Neural cell (in vitro differentiated cells): ENCODE data around the gene SLCO3A1. TPM values are rescaled to one million over a fixed set of nuclear protein-coding genes. Genes with fewer than 3 reads are reported as not detected.

ENCODE experiments used
- H2AFZ ChIP-seq: fragments of 200-600, 300-800 bp; sonication (generic), shearing (Covaris generic); 2 replicates; pipeline ENCODE4 v1.6.0; 2014; ENCODE audit warnings: low read depth, mild to moderate bottlenecking, antibody characterized with exemption, low read length, moderate library complexity
- H3F3A ChIP-seq: fragments of 200-600 bp; shearing (Covaris generic); 2 replicates; pipeline ENCODE4 v1.6.1; 2016; ENCODE audit warnings: mild to moderate bottlenecking, moderate library complexity, mixed read lengths, antibody characterized with exemption, low read length; ENCODE audit not compliant: insufficient read depth, poor library complexity, severe bottlenecking
- H3K27ac ChIP-seq: fragments of 200-600, 300-800 bp; sonication (generic), shearing (Covaris generic); 2 replicates; pipeline ENCODE4 v1.5.1; 2014; ENCODE audit warnings: mild to moderate bottlenecking, low read length, moderate library complexity
- H3K27me3 ChIP-seq: fragments of 300-800, 200-600 bp; sonication (generic), shearing (Covaris generic); 2 replicates; pipeline ENCODE4 v1.6.0; 2014; ENCODE audit warnings: mild to moderate bottlenecking, low read depth, low read length, moderate library complexity; ENCODE audit not compliant: insufficient read depth
- H3K36me3 ChIP-seq: fragments of 300-800, 200-600 bp; sonication (generic), shearing (Covaris generic); 2 replicates; pipeline ENCODE4 v1.5.1; 2014; ENCODE audit warnings: mild to moderate bottlenecking, antibody characterized with exemption, low read length, moderate library complexity; ENCODE audit not compliant: insufficient read depth
- H3K4me2 ChIP-seq: fragments of 300-800, 200-600 bp; sonication (generic), shearing (Covaris generic); 2 replicates; pipeline ENCODE4 v1.6.0; 2014; ENCODE audit warnings: mild to moderate bottlenecking, low read length
- H3K4me3 ChIP-seq: fragments of 300-800, 200-600 bp; sonication (generic), shearing (Covaris generic); 2 replicates; pipeline ENCODE4 v1.5.1; 2014; ENCODE audit warnings: mild to moderate bottlenecking, low read length, moderate library complexity
- H3K79me2 ChIP-seq: fragments of 200-600 bp; shearing (Covaris generic); replicated peaks from 2 replicates; pipeline ENCODE4 v1.6.0; 2014; ENCODE audit warnings: mild to moderate bottlenecking, low read length, moderate library complexity; ENCODE audit not compliant: insufficient read depth
- H3K9ac ChIP-seq: fragments of 300-800, 200-600 bp; sonication (generic), shearing (Covaris generic); 2 replicates; pipeline ENCODE4 v1.6.1; 2016; ENCODE audit warnings: mild to moderate bottlenecking, low read length, mixed read lengths
- H3K9me2 ChIP-seq: fragments of 200-600 bp; shearing (Covaris generic); 2 replicates; pipeline ENCODE4 v1.6.1; 2016; ENCODE audit warnings: mild to moderate bottlenecking, low read length, mixed read lengths; ENCODE audit not compliant: insufficient read depth
- H3K9me3 ChIP-seq: fragments of 200-600, 300-800 bp; sonication (generic), shearing (Covaris generic); 2 replicates; pipeline ENCODE4 v1.6.1; 2016; ENCODE audit warnings: mild to moderate bottlenecking, mixed run types, low read length, moderate library complexity, mixed read lengths
- H4K20me1 ChIP-seq: fragments of 200-600 bp; shearing (Covaris generic); 2 replicates; pipeline ENCODE4 v1.6.1; 2016; ENCODE audit warnings: mild to moderate bottlenecking, mixed run types; ENCODE audit not compliant: insufficient read depth
- CTCF ChIP-seq: fragments of 450-650 bp; IDR thresholded peaks from 2 replicates; pipeline ENCODE4 v1.5.1; 2014; ENCODE audit warnings: antibody characterized with exemption, mild to moderate bottlenecking, moderate library complexity; ENCODE audit not compliant: poor library complexity, severe bottlenecking
- EP300 ChIP-seq: fragments of 450-650 bp; conservative IDR thresholded peaks from 2 replicates; pipeline ENCODE4 v1.6.1; 2014; ENCODE audit warnings: antibody characterized with exemption, mild to moderate bottlenecking, moderate library complexity; ENCODE audit not compliant: poor library complexity, severe bottlenecking
- EZH2 ChIP-seq: fragments of 200-600, 300-800 bp; shearing (Covaris generic), sonication (generic); IDR thresholded peaks from 2 replicates; pipeline ENCODE4 v1.6.1; 2014; ENCODE audit warnings: antibody characterized with exemption, low read length, borderline replicate concordance, mild to moderate bottlenecking; ENCODE audit not compliant: insufficient read depth, poor library complexity, severe bottlenecking
- MXI1 ChIP-seq: fragments of 450-650 bp; conservative IDR thresholded peaks from 2 replicates; pipeline ENCODE4 v1.6.1; 2014; ENCODE audit warnings: antibody characterized with exemption, mild to moderate bottlenecking; ENCODE audit not compliant: poor library complexity, severe bottlenecking
- POLR2AphosphoS5 ChIP-seq: IDR thresholded peaks from 2 replicates; pipeline ENCODE4 v1.6.1; 2012
- RAD21 ChIP-seq: fragments of 450-650 bp; conservative IDR thresholded peaks from 2 replicates; pipeline ENCODE4 v1.6.1; 2014; ENCODE audit warnings: antibody characterized with exemption, mild to moderate bottlenecking, moderate library complexity
- REST ChIP-seq: IDR thresholded peaks from 2 replicates; pipeline ENCODE4 v1.6.1; 2012; ENCODE audit warnings: borderline replicate concordance
- SMC3 ChIP-seq: fragments of 450-650 bp; conservative IDR thresholded peaks from 2 replicates; pipeline ENCODE4 v1.6.1; 2014; ENCODE audit warnings: antibody characterized with exemption, mild to moderate bottlenecking, moderate library complexity; ENCODE audit not compliant: poor library complexity
- TAF1 ChIP-seq: IDR thresholded peaks from 2 replicates; pipeline ENCODE4 v1.6.1; 2012; ENCODE audit warnings: low read depth
- polyA plus RNA-seq: library from polyadenylated mRNA; depleted of rRNA; stranded (reverse); fragments of >200 nt; gene quantifications from 2 replicates; pipeline ENCODE4 v1.2.3, GENCODE V29; 2014

Gene SLCO3A1
- polyA plus RNA-seq, 1 donor from 2014 or later, result 14.2 TPM

- TF ChIP-seq MXI1 (no peak), RAD21 (no peak), EP300 (no peak), CTCF (no peak), SMC3 (no peak), EZH2 (no peak), REST (no peak), POLR2AphosphoS5 (no peak), TAF1 (no peak)
- no peak overlapping the region for H3K9ac ChIP-seq
Measured at GRCh38 chr15:91967935-91968606, 114.6 kb downstream of the SLCO3A1 start.

GRCh38 chr15:91968610-91969009 is 115.1 kb downstream of the SLCO3A1 start:
- no peak overlapping the region for H3K9ac ChIP-seq

More at GRCh38 chr15:91967935-91968606, 114.6 kb downstream of the SLCO3A1 start:
- Histone ChIP-seq H3F3A (no peaks in the 10 kb centered on the region), H3K9me2 (no peaks in the 10 kb centered on the region), H3K4me2 (no peak overlapping the region), H4K20me1 (no peaks in the 10 kb centered on the region), H3K27ac (no peak overlapping the region), H3K9me3 (no peaks in the 10 kb centered on the region), H3K79me2 (peaks cover 8% of the 10 kb centered on the region), H3K27me3 (no peaks in the 10 kb centered on the region), H3K4me3 (no peak overlapping the region), H2AFZ (no peak overlapping the region), H3K36me3 (no peaks in the 10 kb centered on the region)

More at GRCh38 chr15:91968610-91969009, 115.1 kb downstream of the SLCO3A1 start:
- no peak overlapping the region for H3K4me2 ChIP-seq
- no peaks in the 10 kb centered on the region for H3F3A ChIP-seq
- peaks cover 8% of the 10 kb centered on the region for H3K79me2 ChIP-seq
- TF ChIP-seq CTCF (peak; percentile 20), REST (no peak)
- no peaks in the 10 kb centered on the region for H3K9me3 ChIP-seq
- H3K27ac ChIP-seq, result no peak overlapping the region
- H2AFZ ChIP-seq, result no peak overlapping the region
- H3K36me3 ChIP-seq, result no peaks in the 10 kb centered on the region
- no peak overlapping the region for H3K4me3 ChIP-seq
- H3K9me2 ChIP-seq, result no peaks in the 10 kb centered on the region
- no peaks in the 10 kb centered on the region for H4K20me1 ChIP-seq
- H3K27me3 ChIP-seq, result no peaks in the 10 kb centered on the region
